H9 (cell line): ENCODE data around the gene PDK2. TPM values are rescaled to one million over a fixed set of nuclear protein-coding genes. Genes with fewer than 3 reads are reported as not detected.

Source experiments
- DNase-seq: peaks from one replicate; pipeline ENCODE4 v3.0.0-alpha.2; 2017
- H2AFZ ChIP-seq: one replicate; pipeline ENCODE4 v1.6.1; 2013; ENCODE audit warnings: mild to moderate bottlenecking, low read length, control low read depth, moderate library complexity
- H2AK5ac ChIP-seq: 2 replicates; pipeline ENCODE4 v1.6.1; 2013; ENCODE audit warnings: low read length, control low read depth, mixed read lengths; ENCODE audit not compliant: insufficient read length
- H2BK120ac ChIP-seq: one replicate; pipeline ENCODE4 v1.6.1; 2013; ENCODE audit warnings: low read depth, mild to moderate bottlenecking, low read length, control low read depth, inconsistent platforms; ENCODE audit not compliant: poor library complexity, severe bottlenecking
- H2BK12ac ChIP-seq: 2 replicates; pipeline ENCODE4 v1.6.1; 2013; ENCODE audit warnings: low read length, control low read depth, mixed read lengths, low read depth; ENCODE audit not compliant: insufficient read length
- H2BK15ac ChIP-seq: 2 replicates; pipeline ENCODE4 v1.6.1; 2013; ENCODE audit warnings: low read depth, low read length, control low read depth
- H2BK20ac ChIP-seq: one replicate; pipeline ENCODE4 v1.6.1; 2013; ENCODE audit warnings: low read depth, mild to moderate bottlenecking, low read length, control low read depth, inconsistent platforms; ENCODE audit not compliant: poor library complexity, severe bottlenecking
- H2BK5ac ChIP-seq: 2 replicates; pipeline ENCODE4 v1.6.1; 2013; ENCODE audit warnings: low read length, control low read depth, mixed read lengths; ENCODE audit not compliant: insufficient read length
- H3K14ac ChIP-seq: 2 replicates; pipeline ENCODE4 v1.6.1; 2013; ENCODE audit warnings: low read length, control low read depth; ENCODE audit not compliant: insufficient read depth
- H3K18ac ChIP-seq: 2 replicates; pipeline ENCODE4 v1.6.1; 2013; ENCODE audit warnings: low read depth, mild to moderate bottlenecking, mixed read lengths, low read length, control low read depth; ENCODE audit not compliant: insufficient read length
- H3K23ac ChIP-seq: 2 replicates; pipeline ENCODE4 v1.6.1; 2013; ENCODE audit warnings: low read length, control low read depth, mixed read lengths, low read depth; ENCODE audit not compliant: insufficient read length
- H3K23me2 ChIP-seq: 2 replicates; pipeline ENCODE4 v1.6.1; 2013; ENCODE audit warnings: low read depth, mild to moderate bottlenecking, mixed read lengths, low read length, control low read depth; ENCODE audit not compliant: insufficient read length, poor library complexity, severe bottlenecking
- H3K27ac ChIP-seq: 2 replicates; pipeline ENCODE4 v1.5.1; 2013; ENCODE audit warnings: low read length, control low read depth, mixed read lengths, low read depth; ENCODE audit not compliant: insufficient read length
- H3K27me3 ChIP-seq: 2 replicates; pipeline ENCODE4 v1.6.1; 2013; ENCODE audit warnings: low read length, control low read depth, inconsistent platforms; ENCODE audit not compliant: insufficient read depth
- H3K4ac ChIP-seq: 2 replicates; pipeline ENCODE4 v1.6.1; 2013; ENCODE audit warnings: low read depth, mild to moderate bottlenecking, control low read depth, inconsistent platforms, low read length, moderate library complexity
- H3K4me1 ChIP-seq: 2 replicates; pipeline ENCODE4 v1.6.1; 2013; ENCODE audit warnings: low read length, control low read depth, inconsistent platforms; ENCODE audit not compliant: insufficient read depth
- H3K4me2 ChIP-seq: 2 replicates; pipeline ENCODE4 v1.6.1; 2013; ENCODE audit warnings: low read length, control low read depth, mixed read lengths; ENCODE audit not compliant: insufficient read length, insufficient read depth
- H3K56ac ChIP-seq: 2 replicates; pipeline ENCODE4 v1.6.1; 2013; ENCODE audit warnings: low read depth, mild to moderate bottlenecking, mixed read lengths, low read length, control low read depth; ENCODE audit not compliant: insufficient read length
- H3K79me1 ChIP-seq: 2 replicates; pipeline ENCODE4 v1.6.1; 2013; ENCODE audit warnings: low read depth, mild to moderate bottlenecking, moderate library complexity, low read length, control low read depth, inconsistent platforms; ENCODE audit not compliant: insufficient read depth, poor library complexity, severe bottlenecking
- H3K79me2 ChIP-seq: 2 replicates; pipeline ENCODE4 v1.6.1; 2013; ENCODE audit warnings: low read length, control low read depth, inconsistent platforms; ENCODE audit not compliant: insufficient read depth
- H3K9ac ChIP-seq: 2 replicates; pipeline ENCODE4 v1.6.1; 2013; ENCODE audit warnings: low read length, control low read depth, mixed read lengths; ENCODE audit not compliant: insufficient read length; ENCODE audit errors: extremely low read depth
- H3K9me3 ChIP-seq: one replicate; pipeline ENCODE4 v1.6.1; 2013; ENCODE audit warnings: low read depth, low read length, inconsistent platforms; ENCODE audit not compliant: control insufficient read depth
- H3T11ph ChIP-seq: one replicate; pipeline ENCODE4 v1.6.1; 2013; ENCODE audit warnings: mild to moderate bottlenecking, low read length, control low read depth, inconsistent platforms
- H4K20me1 ChIP-seq: one replicate; pipeline ENCODE4 v1.6.1; 2013; ENCODE audit not compliant: control insufficient read depth, insufficient read length, insufficient read depth
- H4K5ac ChIP-seq: 2 replicates; pipeline ENCODE4 v1.6.1; 2013; ENCODE audit warnings: low read depth, mild to moderate bottlenecking, mixed read lengths, low read length, control low read depth; ENCODE audit not compliant: insufficient read length
- H4K8ac ChIP-seq: replicated peaks from 2 replicates; pipeline ENCODE4 v1.6.1; 2013; ENCODE audit warnings: low read length, control low read depth, mixed read lengths, low read depth; ENCODE audit not compliant: insufficient read length
- H4K91ac ChIP-seq: 2 replicates; pipeline ENCODE4 v1.6.1; 2013; ENCODE audit warnings: low read depth, mild to moderate bottlenecking, moderate library complexity, mixed read lengths, low read length, control low read depth; ENCODE audit not compliant: insufficient read length
- H3K27ac Mint-ChIP-seq, 3 experiments: 2 replicates in 2 of 3; 3 replicates in 1 of 3; pipeline ENCODE4 v1.8.0; 2020 to 2021; ENCODE audit warnings: mixed read lengths in 3 of 3, mild to moderate bottlenecking in 1 of 3, moderate library complexity in 1 of 3
- H3K27me3 Mint-ChIP-seq: 2 replicates; pipeline ENCODE4 v1.8.0; 2021; ENCODE audit warnings: low read depth, mild to moderate bottlenecking, moderate library complexity, mixed read lengths
- H3K36me3 Mint-ChIP-seq, 3 experiments: 2 replicates in 2 of 3; 3 replicates in 1 of 3; pipeline ENCODE4 v1.8.0; 2020 to 2021; ENCODE audit warnings: low read depth in 3 of 3, mixed read lengths in 3 of 3; ENCODE audit not compliant: insufficient read depth in 1 of 3
- H3K4me1 Mint-ChIP-seq, 2 experiments: 2 replicates each; pipeline ENCODE4 v1.8.0; 2020; ENCODE audit warnings: mixed read lengths in 2 of 2
- H3K4me3 Mint-ChIP-seq, 2 experiments: 2 replicates in 1 of 2; 3 replicates in 1 of 2; pipeline ENCODE4 v1.8.0; 2020 to 2021; ENCODE audit warnings: mild to moderate bottlenecking in 2 of 2, mixed read lengths in 2 of 2, moderate library complexity in 1 of 2
- H3K9me3 Mint-ChIP-seq, 2 experiments: 2 replicates in 1 of 2; 3 replicates in 1 of 2; pipeline ENCODE4 v1.8.0; 2020; ENCODE audit warnings: mild to moderate bottlenecking in 2 of 2, mixed read lengths in 2 of 2, moderate library complexity in 1 of 2
- CTCF ChIP-seq: fragments of 200-600 bp; sonication (generic); conservative IDR thresholded peaks from 3 replicates; pipeline ENCODE4 v1.8.0; 2021; ENCODE audit warnings: antibody characterized with exemption, mild to moderate bottlenecking
- WGBS: extraction: QIAGEN DNeasy Blood & Tissue Kit; methylation state at CpG from one replicate; pipeline ENCODE4 v1.1.7; 2013; ENCODE audit warnings: missing lambda C conversion rate, low lambda C conversion rate, mixed read lengths; ENCODE audit not compliant: insufficient read length; ENCODE audit errors: extremely low coverage; 5-methylcytosine and 5-hydroxymethylcytosine counted together
- total RNA-seq: library from RNA; stranded (reverse); gene quantifications from 2 replicates; pipeline ENCODE4 v1.2.1, GENCODE V29; 2021

The PDK2 gene
- total RNA-seq, 1 experiment from 2014 or later = 19.9 TPM

GRCh38 chr17:50065056-50065455, 30.1 kb upstream of the PDK2 start:
- TF ChIP-seq CTCF = no peak
- Histone ChIP-seq H4K8ac (no peak overlapping the region), H3K4me2 (no peak overlapping the region), H3K23ac (no peak overlapping the region), H4K20me1 (no peaks in the 10 kb centered on the region), H3K27ac (no peak overlapping the region), H2AK5ac (no peak overlapping the region), H3K18ac (no peak overlapping the region), H3T11ph (no peak overlapping the region), H3K4ac (no peak overlapping the region), H3K14ac (no peak overlapping the region), H4K91ac (no peak overlapping the region), H2BK5ac (no peak overlapping the region), H3K27me3 (no peaks in the 10 kb centered on the region), H3K23me2 (no peaks in the 10 kb centered on the region), H2BK15ac (no peak overlapping the region), H3K9me3 (no peaks in the 10 kb centered on the region), H2BK120ac (no peak overlapping the region), H3K79me2 (no peaks in the 10 kb centered on the region; the same call in 1 of the 2 replicates), H2BK20ac (no peak overlapping the region), H2BK12ac (no peak overlapping the region), H3K79me1 (no peaks in the 10 kb centered on the region), H3K56ac (no peak overlapping the region), H2AFZ (no peak overlapping the region), H3K4me1 (no peaks in the 10 kb centered on the region), H4K5ac (no peak overlapping the region), H3K9ac (no peak overlapping the region)
- no peaks in the 10 kb centered on the region for H3K9me3 Mint-ChIP-seq
- no CpG with 5 or more reads among the region's 3 CpGs for WGBS
- H3K27me3 Mint-ChIP-seq = peaks cover 1% of the 10 kb centered on the region; the same call in 1 of the 2 replicates
- peaks cover 0 to 5% (median 0%) of the 10 kb centered on the region in 3 experiments; a peak in 1 of 7 replicates for H3K36me3 Mint-ChIP-seq
- H3K4me1 Mint-ChIP-seq = peaks cover 11 to 14% of the 10 kb centered on the region in 2 experiments; a peak in 3 of 4 replicates
- no peak overlapping the region for H3K4me3 Mint-ChIP-seq
- DNase-seq = no peak
- no peak overlapping the region for H3K27ac Mint-ChIP-seq
